Kidney (tissue), 14 donors: Measurements from ENCODE around the gene MAN2A2. TPM values are rescaled to one million over a fixed set of nuclear protein-coding genes. Genes with fewer than 3 reads are reported as not detected.

Source experiments
- DNase-seq, 5 donors: peaks; one replicate each; pipeline ENCODE4 v3.0.0-alpha.2; 2013 to 2020
- FAIRE-seq: peaks from 2 replicates; lab custom pipeline; 2012; peaks lifted over from hg19 to GRCh38; lab: Jason Lieb, UNC
- H3K27ac ChIP-seq, 2 donors: one replicate each; pipeline ENCODE4 v1.7.0; 2013; ENCODE audit warnings: low read depth in 2 of 2, low read length in 2 of 2, inconsistent platforms in 1 of 2
- H3K27me3 ChIP-seq: one replicate; pipeline ENCODE4 v1.7.1; 2013; ENCODE audit warnings: low read length, inconsistent platforms; ENCODE audit not compliant: control insufficient read depth, insufficient read depth
- H3K36me3 ChIP-seq, 3 donors: one replicate each; pipeline versions ENCODE4 v1.7.0 to v1.7.1; 2013; ENCODE audit warnings: low read length in 3 of 3, control low read depth in 1 of 3, inconsistent platforms in 1 of 3; ENCODE audit not compliant: insufficient read depth in 3 of 3, control insufficient read depth in 2 of 3
- H3K4me1 ChIP-seq, 3 donors: one replicate each; pipeline versions ENCODE4 v1.7.0 to v1.7.1; 2013; ENCODE audit warnings: low read length in 3 of 3, inconsistent platforms in 1 of 3, low read depth in 1 of 3; ENCODE audit not compliant: control insufficient read depth in 2 of 3, insufficient read depth in 2 of 3
- H3K4me3 ChIP-seq, 3 donors: one replicate each; pipeline versions ENCODE4 v1.7.0 to v1.8.1; 2013; ENCODE audit warnings: low read length in 3 of 3, control low read depth in 1 of 3, inconsistent platforms in 1 of 3
- H3K9ac ChIP-seq, 3 donors: one replicate each; pipeline versions ENCODE4 v1.7.0 to v1.7.1; 2013; ENCODE audit warnings: low read length in 3 of 3, control low read depth in 1 of 3, inconsistent platforms in 1 of 3
- H3K9me3 ChIP-seq, 3 donors: one replicate each; pipeline versions ENCODE4 v1.7.0 to v1.7.1; 2013; ENCODE audit warnings: low read length in 3 of 3, control low read depth in 1 of 3, inconsistent platforms in 1 of 3; ENCODE audit not compliant: control insufficient read depth in 2 of 3, insufficient read depth in 1 of 3
- intact Hi-C: fragments of 100-400 bp; cut with DNase I; formaldehyde crosslinking; loops from one replicate; pipeline ENCODE4 v1.11.1; 2022
- polyA plus RNA-seq: library from polyadenylated mRNA; stranded (reverse); fragments of 350-450 nt; fragmentation: Illumina TruSeq; extraction: RNeasy Lipid Tissue Mini Kit (QIAGEN cat#74804); gene quantifications from one replicate; pipeline ENCODE4 v1.2.3, GENCODE V29; 2014; ENCODE audit warnings: low read depth, low replicate concordance; ENCODE audit not compliant: insufficient read depth
- total RNA-seq: library from RNA; stranded (reverse); fragmentation: NEBNext Ultra II Directional; extraction: Animal tissue kit (Norgen Biotek cat#: 25700); gene quantifications from one replicate; pipeline ENCODE4 v1.2.1, GENCODE V29; 2021
- TF ChIP-seq, protein P1 (sequence below): IDR thresholded peaks from 3 replicates; pipeline ENCODE4 v1.5.1; 2012; ENCODE audit warnings: mild to moderate bottlenecking, moderate library complexity, borderline replicate concordance; ENCODE audit not compliant: insufficient read depth; ENCODE audit errors: extremely low read depth
- donor health status: control.
- donor health status: control.
- donor health status: control.
- donor health status: control.
- donor health status: control.
- donor health status: DM: yes; HTN: yes; CAD: no.
- donor health status: Normal renal cell carcinoma (clear cell type).

Gene MAN2A2
- total and polyA plus RNA-seq, 2 donors from 2014 or later: 11.4 to 56.3 TPM

DNA sequence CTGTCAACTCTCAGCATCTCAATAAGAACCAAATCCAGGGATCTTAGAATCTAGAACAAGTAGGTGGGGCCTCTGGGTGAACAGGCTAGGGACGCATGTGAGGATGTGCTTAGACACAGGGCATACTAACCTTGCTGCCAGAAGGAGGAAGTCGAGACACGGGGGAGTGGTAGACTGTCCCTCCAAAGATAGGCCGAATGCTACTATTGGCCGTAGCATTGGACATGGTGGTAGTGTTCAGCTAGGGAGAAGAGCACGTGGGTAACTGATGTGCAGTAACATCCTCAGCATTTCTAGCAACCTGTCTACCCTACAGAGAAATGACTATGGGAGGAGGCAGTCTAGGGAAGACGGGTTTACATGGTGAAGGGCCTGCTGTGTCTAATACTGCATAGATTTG lies 67.2 kb downstream of the MAN2A2 start:
- DNase-seq (no peak), FAIRE-seq (no peak)
- Histone ChIP-seq H3K9me3 (no peaks in the 10 kb centered on the region), H3K36me3 (peaks cover 4 to 6% (median 4%) of the 10 kb centered on the region in 3 donors), H3K9ac (no peak overlapping the region), H3K27me3 (no peaks in the 10 kb centered on the region), H3K27ac (no peak overlapping the region), H3K4me3 (no peak overlapping the region), H3K4me1 (no peaks in the 10 kb centered on the region)
- TF ChIP-seq, protein P1, sequence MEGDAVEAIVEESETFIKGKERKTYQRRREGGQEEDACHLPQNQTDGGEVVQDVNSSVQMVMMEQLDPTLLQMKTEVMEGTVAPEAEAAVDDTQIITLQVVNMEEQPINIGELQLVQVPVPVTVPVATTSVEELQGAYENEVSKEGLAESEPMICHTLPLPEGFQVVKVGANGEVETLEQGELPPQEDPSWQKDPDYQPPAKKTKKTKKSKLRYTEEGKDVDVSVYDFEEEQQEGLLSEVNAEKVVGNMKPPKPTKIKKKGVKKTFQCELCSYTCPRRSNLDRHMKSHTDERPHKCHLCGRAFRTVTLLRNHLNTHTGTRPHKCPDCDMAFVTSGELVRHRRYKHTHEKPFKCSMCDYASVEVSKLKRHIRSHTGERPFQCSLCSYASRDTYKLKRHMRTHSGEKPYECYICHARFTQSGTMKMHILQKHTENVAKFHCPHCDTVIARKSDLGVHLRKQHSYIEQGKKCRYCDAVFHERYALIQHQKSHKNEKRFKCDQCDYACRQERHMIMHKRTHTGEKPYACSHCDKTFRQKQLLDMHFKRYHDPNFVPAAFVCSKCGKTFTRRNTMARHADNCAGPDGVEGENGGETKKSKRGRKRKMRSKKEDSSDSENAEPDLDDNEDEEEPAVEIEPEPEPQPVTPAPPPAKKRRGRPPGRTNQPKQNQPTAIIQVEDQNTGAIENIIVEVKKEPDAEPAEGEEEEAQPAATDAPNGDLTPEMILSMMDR: no peak
- intact Hi-C loops: no loop called here

DNA sequence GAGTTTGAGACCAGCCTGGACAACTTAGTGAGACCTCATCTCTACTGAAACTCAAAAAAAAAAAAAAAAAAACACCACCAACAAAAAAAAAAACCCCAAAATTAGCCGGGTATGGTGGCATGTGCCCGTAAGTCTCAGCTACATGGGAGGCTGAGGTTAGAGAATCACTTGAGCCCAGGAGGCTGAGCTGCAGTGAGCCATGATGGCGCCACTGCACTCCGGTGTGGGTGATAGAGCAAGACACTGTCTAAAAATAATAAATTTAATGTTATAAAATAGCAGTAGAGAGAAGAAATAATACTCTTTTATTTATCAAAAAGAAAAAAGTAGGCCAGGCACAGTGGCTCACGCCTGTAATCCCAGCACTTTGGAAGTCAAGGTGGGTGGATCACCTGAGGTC lies 69.0 kb downstream of the MAN2A2 start:
- no peak overlapping the region for H3K27ac ChIP-seq
- H3K36me3 ChIP-seq: peaks cover under 1 to 6% (median 2%) of the 10 kb centered on the region in 3 donors
- FAIRE-seq: no peak
- H3K4me3 ChIP-seq: no peak overlapping the region
- intact Hi-C loops: no loop called here
- no peaks in the 10 kb centered on the region for H3K27me3 ChIP-seq
- H3K4me1 ChIP-seq: no peaks in the 10 kb centered on the region
- H3K9me3 ChIP-seq: no peaks in the 10 kb centered on the region
- DNase-seq: no peak
- H3K9ac ChIP-seq: no peak overlapping the region
- TF ChIP-seq, protein P1: no peak

Other genes with a start within 250 kb of the MAN2A2 start
- gene BLM, start 186.0 kb upstream of the MAN2A2 start, total RNA-seq: 2.8 TPM
- gene BLM, start 186.0 kb upstream of the MAN2A2 start, polyA plus RNA-seq: 1.1 TPM
- gene FURIN, start 34.7 kb upstream of the MAN2A2 start, total RNA-seq: 75.9 TPM
- 36.4 TPM for gene FURIN, start 34.7 kb upstream of the MAN2A2 start, polyA plus RNA-seq
- 33.5 TPM for gene FES, start 18.8 kb upstream of the MAN2A2 start, total RNA-seq
- 9.3 TPM for gene FES, start 18.8 kb upstream of the MAN2A2 start, polyA plus RNA-seq
- 15.5 TPM for gene HDDC3, start 29.2 kb downstream of the MAN2A2 start, total RNA-seq
- 47.3 TPM for gene HDDC3, start 29.2 kb downstream of the MAN2A2 start, polyA plus RNA-seq
- gene UNC45A, start 32.0 kb downstream of the MAN2A2 start, total RNA-seq: 62.8 TPM
- gene UNC45A, start 32.0 kb downstream of the MAN2A2 start, polyA plus RNA-seq: 48.9 TPM
- 11.6 TPM for gene RCCD1, start 51.6 kb downstream of the MAN2A2 start, total RNA-seq
- gene RCCD1, start 51.6 kb downstream of the MAN2A2 start, polyA plus RNA-seq: 11.6 TPM
- 6.6 TPM for gene PRC1, start 91.2 kb downstream of the MAN2A2 start, total RNA-seq
- gene PRC1, start 91.2 kb downstream of the MAN2A2 start, polyA plus RNA-seq: 3.4 TPM
- 15.5 TPM for gene VPS33B, start 119.3 kb downstream of the MAN2A2 start, total RNA-seq
- 18.5 TPM for gene VPS33B, start 119.3 kb downstream of the MAN2A2 start, polyA plus RNA-seq
- gene SV2B, start 197.0 kb downstream of the MAN2A2 start, total RNA-seq: 3.9 TPM
- 0.17 TPM for gene SV2B, start 197.0 kb downstream of the MAN2A2 start, polyA plus RNA-seq